HFFc6 (cell line): Measurements from ENCODE around the gene LRP6. TPM values are rescaled to one million over a fixed set of nuclear protein-coding genes. Genes with fewer than 3 reads are reported as not detected.

ENCODE experiments used
- DNase-seq: peaks from one replicate; pipeline ENCODE4 v3.0.0-alpha.2; 2018
- H3K27ac Mint-ChIP-seq: 2 replicates; pipeline ENCODE4 v1.8.0; 2020; ENCODE audit warnings: mild to moderate bottlenecking, mixed read lengths
- H3K27me3 Mint-ChIP-seq: 2 replicates; pipeline ENCODE4 v1.8.0; 2021; ENCODE audit warnings: mild to moderate bottlenecking, moderate library complexity, mixed read lengths; ENCODE audit not compliant: insufficient read depth
- H3K36me3 Mint-ChIP-seq: 2 replicates; pipeline ENCODE4 v1.8.0; 2021; ENCODE audit warnings: low read depth, mixed read lengths
- H3K4me1 Mint-ChIP-seq: 2 replicates; pipeline ENCODE4 v1.8.0; 2020; ENCODE audit warnings: low read depth, mixed read lengths
- H3K4me3 Mint-ChIP-seq: 2 replicates; pipeline ENCODE4 v1.8.0; 2020; ENCODE audit warnings: mild to moderate bottlenecking, moderate library complexity, mixed read lengths
- H3K9me3 Mint-ChIP-seq: 2 replicates; pipeline ENCODE4 v1.8.0; 2020; ENCODE audit warnings: mild to moderate bottlenecking, mixed read lengths
- CTCF ChIP-seq: fragments of 200-600 bp; sonication (generic); IDR thresholded peaks from 2 replicates; pipeline ENCODE4 v1.5.0; 2021; ENCODE audit warnings: antibody characterized with exemption, mild to moderate bottlenecking
- total RNA-seq, 6 experiments: library from RNA; stranded (reverse); fragmentation: NEBNext Ultra II Directional; extraction: Animal tissue kit (Norgen Biotek cat#: 25700); gene quantifications; 2 replicates in 1 of 6; 3 replicates in 5 of 6; pipeline ENCODE4 v1.2.3, GENCODE V29; 2021

Gene LRP6
- total RNA-seq, 6 experiments from 2014 or later, result 24.0 to 31.6 (median 27.0) TPM

- peaks cover 46% of the 10 kb centered on the region for H3K4me1 Mint-ChIP-seq
- DNase-seq, result no peak
- no peaks in the 10 kb centered on the region for H3K9me3 Mint-ChIP-seq
- no peak for TF ChIP-seq CTCF
- no peak overlapping the region for H3K4me3 Mint-ChIP-seq
- H3K27ac Mint-ChIP-seq, result no peak overlapping the region
- peaks cover 29% of the 10 kb centered on the region for H3K36me3 Mint-ChIP-seq
- no peaks in the 10 kb centered on the region for H3K27me3 Mint-ChIP-seq
These were observed 168.2 kb downstream of the LRP6 start for GRCh38 chr12:12098691-12099015.

- H3K36me3 Mint-ChIP-seq, result peaks cover 24% of the 10 kb centered on the region
- no peak overlapping the region for H3K27ac Mint-ChIP-seq
- H3K4me1 Mint-ChIP-seq, result peaks cover 49% of the 10 kb centered on the region
- DNase-seq, result no peak
- no peak overlapping the region for H3K4me3 Mint-ChIP-seq
- no peaks in the 10 kb centered on the region for H3K27me3 Mint-ChIP-seq
- no peak for TF ChIP-seq CTCF
- no peaks in the 10 kb centered on the region for H3K9me3 Mint-ChIP-seq
These were observed 168.8 kb downstream of the LRP6 start for GRCh38 chr12:12097891-12098690.

GRCh38 chr12:12095021-12095420, 171.8 kb downstream of the LRP6 start:
- Mint-ChIP-seq H3K4me3 (no peak overlapping the region), H3K36me3 (peaks cover 17% of the 10 kb centered on the region; the same call in 1 of the 2 replicates), H3K9me3 (no peaks in the 10 kb centered on the region), H3K4me1 (peaks cover 59% of the 10 kb centered on the region), H3K27me3 (peaks cover 2% of the 10 kb centered on the region; the same call in 1 of the 2 replicates), H3K27ac (no peak overlapping the region)
- no peak for TF ChIP-seq CTCF
- DNase-seq, result no peak

GRCh38 chr12:12094481-12094880, 172.4 kb downstream of the LRP6 start:
- H3K27ac Mint-ChIP-seq, result no peak overlapping the region
- H3K9me3 Mint-ChIP-seq, result no peaks in the 10 kb centered on the region
- peaks cover 17% of the 10 kb centered on the region; the same call in 1 of the 2 replicates for H3K36me3 Mint-ChIP-seq
- TF ChIP-seq CTCF, result no peak
- peaks cover 2% of the 10 kb centered on the region; the same call in 1 of the 2 replicates for H3K27me3 Mint-ChIP-seq
- H3K4me3 Mint-ChIP-seq, result no peak overlapping the region
- H3K4me1 Mint-ChIP-seq, result peaks cover 62% of the 10 kb centered on the region
- no peak for DNase-seq

- DNase-seq, result no peak
- Mint-ChIP-seq H3K27ac (no peak overlapping the region), H3K4me3 (no peak overlapping the region), H3K27me3 (peaks cover 2% of the 10 kb centered on the region), H3K9me3 (no peaks in the 10 kb centered on the region), H3K4me1 (peaks cover 48% of the 10 kb centered on the region), H3K36me3 (0 out of 2 replicates have a peak, but pooled peaks cover 5% of the 10 kb centered on the region)
- TF ChIP-seq CTCF, result no peak
These were observed 174.7 kb downstream of the LRP6 start for GRCh38 chr12:12091977-12092663.
